ENCODE data around the gene TNP2. TPM values are rescaled to one million over a fixed set of nuclear protein-coding genes. Genes with fewer than 3 reads are reported as not detected.

Gene TNP2
- total and polyA plus RNA-seq, 2 experiments from 2014 or later = not detected

- H4K20me1 ChIP-seq (replicated peaks; ENCODE audit: insufficient read depth) = no peaks in the 10 kb centered on the region
- H3K9me3 Mint-ChIP-seq = no peaks in the 10 kb centered on the region; the same call in 2 of the 3 replicates
- ATAC-seq (no peak), DNase-seq (ENCODE audit: low spot score) (no peak)
- peaks cover 4% of the 10 kb centered on the region for H3K4me1 Mint-ChIP-seq
- no peak overlapping the region for H2AFZ ChIP-seq
- H3K9me2 ChIP-seq (ENCODE audit: insufficient read depth) = peaks cover 3% of the 10 kb centered on the region; the same call in 1 of the 2 replicates
- H3K27ac Mint-ChIP-seq = no peak overlapping the region
- no peaks in the 10 kb centered on the region for H3K27me3 ChIP-seq (ENCODE audit: insufficient read depth)
- no peaks in the 10 kb centered on the region for H3K36me3 Mint-ChIP-seq (ENCODE audit: low read depth)
- no peak overlapping the region for H3K4me3 Mint-ChIP-seq
- H3K4me1 ChIP-seq (ENCODE audit: insufficient read depth) = no peaks in the 10 kb centered on the region; the same call in 1 of the 2 replicates
- peaks cover 11% of the 10 kb centered on the region for H3K27me3 Mint-ChIP-seq (ENCODE audit: insufficient read depth, low read depth, poor library complexity)
- no peak for TF ChIP-seq REST (IDR thresholded peaks at IDR 0.05; ENCODE audit: unreplicated experiment)
- no peak for TF ChIP-seq EZH2phosphoT487 (IDR thresholded peaks at IDR 0.05; ENCODE audit: unreplicated experiment)
- TF ChIP-seq POLR2AphosphoS5 (IDR thresholded peaks at IDR 0.05; ENCODE audit: low read depth) = no peak
- no peak for TF ChIP-seq EZH2 (IDR thresholded peaks at IDR 0.05; ENCODE audit: low read depth, unreplicated experiment)
- TF ChIP-seq ZNF331 (CRISPR knock-in tag; IDR thresholded peaks at IDR 0.05; ENCODE audit: low read depth) = no peak
- TF ChIP-seq JUNB (IDR thresholded peaks at IDR 0.05; ENCODE audit: unreplicated experiment) = no peak
- TF ChIP-seq STAT1 (IDR thresholded peaks at IDR 0.05; ENCODE audit: unreplicated experiment) = no peak
- TF ChIP-seq ZNF462 (CRISPR knock-in tag; IDR thresholded peaks at IDR 0.05) = no peak
- TF ChIP-seq CTCF (conservative IDR thresholded peaks at IDR 0.05; ENCODE audit: low read depth in 2 of 2) = no peak
- TF ChIP-seq ZNF114 (CRISPR knock-in tag; IDR thresholded peaks at IDR 0.05) = no peak
- no peak for TF ChIP-seq ETS1 (IDR thresholded peaks at IDR 0.05)
- TF ChIP-seq NANOG (IDR thresholded peaks at IDR 0.05; ENCODE audit: borderline replicate concordance) = no peak
- no peak for TF ChIP-seq CREB1 (CRISPR knock-in tag; IDR thresholded peaks at IDR 0.05; ENCODE audit: low read depth)
- H3K79me2 ChIP-seq (replicated peaks; ENCODE audit: insufficient read depth) = no peaks in the 10 kb centered on the region
- H3F3A ChIP-seq (replicated peaks; ENCODE audit: low read depth) = peaks cover 6% of the 10 kb centered on the region
- no peak overlapping the region for H3K4me3 ChIP-seq
- no peak overlapping the region for H3K27ac ChIP-seq (ENCODE audit: low read depth)
- H3K4me2 ChIP-seq = no peak overlapping the region
- H3K36me3 ChIP-seq (ENCODE audit: insufficient read depth) = no peaks in the 10 kb centered on the region
These were observed 5.4 kb downstream of the TNP2 start for GRCh38 chr16:11263737-11264136.
